IMR-90 (cell line): ENCODE data around the gene CAMTA2.

Experiments
- CHD1 ChIP-seq: IDR thresholded peaks from 2 replicates; pipeline ENCODE4 v1.6.1; 2012; ENCODE audit warnings: low read depth, low read length, improper control_type of control experiment
- FOS ChIP-seq: fragments of 150-350 bp; IDR thresholded peaks from 2 replicates; pipeline ENCODE4 v1.6.1; 2016; ENCODE audit warnings: low read depth, low read length
- POLR2A ChIP-seq: IDR thresholded peaks from 2 replicates; pipeline ENCODE4 v1.6.1; 2012; ENCODE audit warnings: mild to moderate bottlenecking, low read depth, low read length
- RAD21 ChIP-seq: IDR thresholded peaks from 2 replicates; pipeline ENCODE4 v1.6.1; 2012; ENCODE audit warnings: low read length, improper control_type of control experiment
- RCOR1 ChIP-seq: IDR thresholded peaks from 2 replicates; pipeline ENCODE4 v1.6.1; 2012; ENCODE audit warnings: mild to moderate bottlenecking, low read length, improper control_type of control experiment; ENCODE audit not compliant: insufficient replicate concordance
- RFX5 ChIP-seq: IDR thresholded peaks from 2 replicates; pipeline ENCODE4 v1.8.0; 2012; ENCODE audit warnings: low read depth, mild to moderate bottlenecking, low read length, moderate library complexity
- SMC3 ChIP-seq: fragments of 150-350 bp; IDR thresholded peaks from 2 replicates; pipeline ENCODE4 v1.6.1; 2016; ENCODE audit warnings: low read depth, mild to moderate bottlenecking, antibody characterized with exemption, low read length, moderate library complexity
- USF2 ChIP-seq: fragments of 150-350 bp; IDR thresholded peaks from 2 replicates; pipeline ENCODE4 v1.6.1; 2017; ENCODE audit warnings: mild to moderate bottlenecking, antibody characterized with exemption, low read length, low read depth
- TF ChIP-seq, protein P1 (sequence below): conservative IDR thresholded peaks from 2 replicates; pipeline ENCODE4 v1.5.1; 2012; ENCODE audit warnings: mild to moderate bottlenecking, low read depth, low read length, improper control_type of control experiment

DNA sequence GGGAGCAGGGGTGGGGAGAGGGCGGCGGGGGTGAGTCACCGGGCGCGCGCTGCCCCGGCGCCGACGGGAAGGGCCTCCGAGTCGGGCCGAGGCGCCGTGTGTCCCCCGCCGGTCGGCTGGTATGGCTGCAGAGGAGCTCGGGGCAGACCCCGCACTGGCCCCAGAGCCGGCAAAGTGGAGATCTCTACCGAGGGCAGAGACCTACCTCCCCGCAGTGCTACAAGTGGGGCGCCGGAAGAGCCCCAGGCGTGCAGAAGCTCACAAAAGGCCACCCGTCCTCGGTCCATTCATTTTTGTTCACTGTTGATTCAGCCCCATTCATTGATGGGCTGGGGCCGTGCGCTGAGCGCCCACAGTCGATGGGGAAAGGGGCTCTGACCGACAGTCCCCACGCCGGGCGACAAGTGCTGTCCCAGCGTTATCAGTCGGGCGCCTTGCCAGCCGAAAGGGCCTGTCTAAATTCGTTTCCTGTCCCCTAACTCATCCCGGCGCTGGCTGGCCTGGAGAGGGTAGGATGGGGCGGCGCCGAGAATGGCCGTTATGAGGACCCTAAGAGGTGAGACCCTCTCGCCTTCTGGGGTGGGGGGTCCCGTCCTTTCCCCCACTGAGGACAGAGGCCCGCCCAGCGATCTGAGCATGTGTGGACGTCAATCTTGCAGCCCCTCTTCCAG lies 37.3 kb downstream of the CAMTA2 start:
- no peak for TF ChIP-seq POLR2A
- TF ChIP-seq, protein P1, sequence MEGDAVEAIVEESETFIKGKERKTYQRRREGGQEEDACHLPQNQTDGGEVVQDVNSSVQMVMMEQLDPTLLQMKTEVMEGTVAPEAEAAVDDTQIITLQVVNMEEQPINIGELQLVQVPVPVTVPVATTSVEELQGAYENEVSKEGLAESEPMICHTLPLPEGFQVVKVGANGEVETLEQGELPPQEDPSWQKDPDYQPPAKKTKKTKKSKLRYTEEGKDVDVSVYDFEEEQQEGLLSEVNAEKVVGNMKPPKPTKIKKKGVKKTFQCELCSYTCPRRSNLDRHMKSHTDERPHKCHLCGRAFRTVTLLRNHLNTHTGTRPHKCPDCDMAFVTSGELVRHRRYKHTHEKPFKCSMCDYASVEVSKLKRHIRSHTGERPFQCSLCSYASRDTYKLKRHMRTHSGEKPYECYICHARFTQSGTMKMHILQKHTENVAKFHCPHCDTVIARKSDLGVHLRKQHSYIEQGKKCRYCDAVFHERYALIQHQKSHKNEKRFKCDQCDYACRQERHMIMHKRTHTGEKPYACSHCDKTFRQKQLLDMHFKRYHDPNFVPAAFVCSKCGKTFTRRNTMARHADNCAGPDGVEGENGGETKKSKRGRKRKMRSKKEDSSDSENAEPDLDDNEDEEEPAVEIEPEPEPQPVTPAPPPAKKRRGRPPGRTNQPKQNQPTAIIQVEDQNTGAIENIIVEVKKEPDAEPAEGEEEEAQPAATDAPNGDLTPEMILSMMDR, result no peak
- no peak for TF ChIP-seq RAD21
- TF ChIP-seq FOS, result no peak
- TF ChIP-seq RCOR1, result no peak
- TF ChIP-seq RFX5, result no peak
- TF ChIP-seq USF2, result no peak
- TF ChIP-seq SMC3, result no peak
- TF ChIP-seq CHD1, result no peak
